Adrenal gland (tissue), 12 donors: Measurements from ENCODE around the gene C20orf144. TPM values are rescaled to one million over a fixed set of nuclear protein-coding genes. Genes with fewer than 3 reads are reported as not detected.
A peak's percentile ranks its signal among the peaks of the same experiment; 100 is the strongest.

Source experiments
- DNase-seq, 7 donors: peaks; one replicate each; pipeline ENCODE4 v3.0.0-alpha.2; 2019 to 2020
- H3K27ac ChIP-seq, 5 donors: fragments of 200-600 bp; sonication (generic) in 4 of 5; 1 replicate in 3 of 5; 2 replicates in 2 of 5; pipeline versions ENCODE4 v1.5.1 to v1.8.0; 2016 to 2020; ENCODE audit warnings: mild to moderate bottlenecking in 1 of 5
- H3K27me3 ChIP-seq: fragments of 200-600 bp; 2 replicates; pipeline ENCODE4 v1.8.0; 2021
- H3K36me3 ChIP-seq, 2 donors: fragments of 200-600 bp; replicated peaks in 1 of 2; 1 replicate in 1 of 2; 2 replicates in 1 of 2; pipeline versions ENCODE4 v1.5.1 to v1.8.0; 2018 to 2022
- H3K4me1 ChIP-seq, 2 donors: fragments of 200-600 bp; replicated peaks in 1 of 2; 1 replicate in 1 of 2; 2 replicates in 1 of 2; pipeline versions ENCODE4 v1.5.1 to v1.8.0; 2018 to 2021
- H3K4me3 ChIP-seq, 4 donors: fragments of 200-600 bp; sonication (generic) in 3 of 4; one replicate each; pipeline ENCODE4 v1.5.1; 2016 to 2018
- H3K9me3 ChIP-seq, 3 donors: fragments of 200-600 bp; sonication (generic) in 1 of 3; replicated peaks in 1 of 3; 1 replicate in 2 of 3; 2 replicates in 1 of 3; pipeline versions ENCODE4 v1.5.1 to v1.8.0; 2016 to 2021
- CTCF ChIP-seq, 6 experiments: fragments of 450-650 bp in 4 of 6; fragments of 200-600 bp in 2 of 6; sonication (generic) in 1 of 6; IDR thresholded peaks; 1 replicate in 5 of 6; 2 replicates in 1 of 6; pipeline versions ENCODE4 v1.5.1 to v1.8.0; 2016 to 2021; ENCODE audit warnings: antibody characterized with exemption in 6 of 6, mild to moderate bottlenecking in 2 of 6, moderate library complexity in 1 of 6
- POLR2A ChIP-seq, 2 donors: fragments of 450-650 bp; IDR thresholded peaks; one replicate each; pipeline ENCODE4 v1.6.1; 2017; ENCODE audit warnings: antibody characterized with exemption in 2 of 2, mild to moderate bottlenecking in 2 of 2, moderate library complexity in 1 of 2
- WGBS, 4 donors: extraction: QIAGEN DNeasy Blood & Tissue Kit in 2 of 4; methylation state at CpG; one replicate each; pipeline versions ENCODE4 v1.1.5 to v1.1.7; 2013 to 2017; 5-methylcytosine and 5-hydroxymethylcytosine counted together
- intact Hi-C, 2 donors: fragments of 100-400 bp; cut with DNase I; formaldehyde crosslinking; loops; one replicate each; pipeline versions ENCODE4 v1.14.1 to v1.15.0; 2022 to 2023
- polyA plus RNA-seq, 3 donors: library from polyadenylated mRNA; stranded (reverse); fragments of 200-250 nt in 2 of 3; fragments of 350-450 nt in 1 of 3; fragmentation: Illumina TruSeq in 1 of 3; extraction: RNeasy Lipid Tissue Mini Kit (QIAGEN cat#74804) in 1 of 3; gene quantifications; one replicate each; pipeline ENCODE4 v1.2.3, GENCODE V29; 2013 to 2014
- total RNA-seq, 9 donors: library from RNA; depleted of rRNA in 4 of 9; stranded (reverse); fragments of >200 nt in 4 of 9; fragments of 120-200 nt in 1 of 9; fragmentation: NEBNext Ultra II Directional in 1 of 9; extraction: Animal tissue kit (Norgen Biotek cat#: 25700) in 1 of 9; gene quantifications; one replicate each; pipeline versions ENCODE4 v1.1.0 to v1.2.4, GENCODE V29; 2013 to 2023
- donor health status: healthy with polysubstance abuse.
- donor health status: Bipolar disorder and iron deficiency.
- donor health status: DM: yes; HTN: yes; CAD: no.
- donor health status: DM: no; HTN: no; CAD: no.
- donor health status: DM: no; HTN: no; CAD: no.
- donor health status: DM: yes; HTN: yes; CAD: no.

The C20orf144 gene
- total and polyA plus RNA-seq, 12 donors = 0.06 to 0.32 (median 0.14) TPM; not detected in 7

- TF ChIP-seq CTCF (IDR thresholded peaks at IDR 0.05) = no peak
- TF ChIP-seq POLR2A (IDR thresholded peaks at IDR 0.05) = no peak
- Histone ChIP-seq H3K36me3 (no peaks in the 10 kb centered on the region), H3K4me3 (no peak overlapping the region), H3K4me1 (peaks cover 25 to 39% of the 10 kb centered on the region in 2 donors), H3K27me3 (no peaks in the 10 kb centered on the region), H3K9me3 (no peaks in the 10 kb centered on the region), H3K27ac (peak overlapping the region in 3 of 5 donors; percentile 8 to 47 (median 44))
- WGBS, 4 donors = 70 to 76% (median 72%) methylated on average over 8 of the region's 8 CpGs
- DNase-seq = peak in 1 of 7 donors; percentile 51
- intact Hi-C loops = no loop called here
These were observed 25.3 kb downstream of the C20orf144 start for GRCh38 chr20:33687370-33687915.

GRCh38 chr20:33687993-33688937 lies 26.1 kb downstream of the C20orf144 start:
- no peaks in the 10 kb centered on the region for H3K36me3 ChIP-seq
- WGBS, 4 donors = 73 to 82% (median 78%) methylated on average over 2 to 3 of the region's 3 CpGs
- intact Hi-C loops = no loop called here
- peaks cover 25 to 39% of the 10 kb centered on the region in 2 donors for H3K4me1 ChIP-seq
- H3K4me3 ChIP-seq = no peak overlapping the region
- no peaks in the 10 kb centered on the region for H3K27me3 ChIP-seq
- TF ChIP-seq POLR2A (IDR thresholded peaks at IDR 0.05) (no peak), CTCF (IDR thresholded peaks at IDR 0.05) (no peak)
- H3K27ac ChIP-seq = peak overlapping the region in 4 of 5 donors; percentile 48 to 69 (median 62)
- no peak for DNase-seq
- no peaks in the 10 kb centered on the region for H3K9me3 ChIP-seq

- 30 to 57% (median 52%) methylated on average over 3 of the region's 3 CpGs for WGBS, 4 donors
- intact Hi-C loops = no loop called here
These were observed 26.9 kb downstream of the C20orf144 start for GRCh38 chr20:33688938-33689424.

More at GRCh38 chr20:33688938-33689424, 26.9 kb downstream of the C20orf144 start:
- Histone ChIP-seq H3K36me3 (no peaks in the 10 kb centered on the region), H3K9me3 (no peaks in the 10 kb centered on the region), H3K27me3 (no peaks in the 10 kb centered on the region), H3K27ac (peak overlapping the region; percentile 46 to 69 (median 58)), H3K4me3 (no peak overlapping the region), H3K4me1 (peaks cover 25 to 39% of the 10 kb centered on the region in 2 donors)
- TF ChIP-seq POLR2A (IDR thresholded peaks at IDR 0.05) (no peak), CTCF (IDR thresholded peaks at IDR 0.05) (no peak)
- peak in 5 of 7 donors; percentile 67 to 87 (median 69) for DNase-seq
